Stimulated activated CD8-positive, alpha-beta memory T cell treated with anti-CD3 and anti-CD28 coated beads, Interleukin-7, amount 100 ng/mL, for 1 hour (primary cell): ENCODE results near the gene RAB26.
"Not testable (repeated sequence)": the region's sequence is repeated elsewhere in the genome, so short reads cannot be mapped to it uniquely, and the experiment has no call there.

Experiments used
- DNase-seq, 2 donors: peaks; one replicate each; pipeline ENCODE4 v3.0.0-alpha.2; 2020; ENCODE audit warnings: low read depth in 2 of 2

The RAB26 gene

GRCh38 chr16:2147981-2148671 lies at the start of gene RAB26:
RAB26 (plus strand) TSS chr16:2148625; CDS start chr16:2148784, 159 bp downstream.
- no peak for DNase-seq

DNA sequence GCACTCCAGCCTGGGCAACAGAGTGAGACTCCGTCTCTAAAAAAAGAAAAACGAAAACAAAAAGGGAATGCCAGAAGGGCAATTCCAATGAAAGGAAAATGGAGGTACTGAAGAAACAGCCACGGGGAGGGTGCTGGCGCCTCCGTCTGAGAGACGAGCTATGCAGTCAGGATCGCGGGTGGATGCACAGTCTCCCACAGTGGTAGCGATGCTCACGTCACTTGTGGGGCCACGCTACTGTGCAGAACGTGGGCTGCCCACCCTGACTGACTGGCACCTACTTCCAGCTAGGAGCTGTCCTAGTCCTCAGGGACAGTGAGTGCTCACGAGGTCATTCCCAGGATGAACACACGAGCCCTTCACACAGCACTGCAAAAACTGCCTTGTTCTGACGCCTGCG lies 46.8 kb upstream of the RAB26 start:
- DNase-seq: not testable (repeated sequence)

GRCh38 chr16:2102471-2102870 lies 46.0 kb upstream of the RAB26 start:
- no peak for DNase-seq

GRCh38 chr16:2104464-2104863 lies 44.0 kb upstream of the RAB26 start:
- DNase-seq: not testable (repeated sequence)

- not testable (repeated sequence) for DNase-seq
These were observed 43.1 kb upstream of the RAB26 start for GRCh38 chr16:2105291-2105690.

DNA sequence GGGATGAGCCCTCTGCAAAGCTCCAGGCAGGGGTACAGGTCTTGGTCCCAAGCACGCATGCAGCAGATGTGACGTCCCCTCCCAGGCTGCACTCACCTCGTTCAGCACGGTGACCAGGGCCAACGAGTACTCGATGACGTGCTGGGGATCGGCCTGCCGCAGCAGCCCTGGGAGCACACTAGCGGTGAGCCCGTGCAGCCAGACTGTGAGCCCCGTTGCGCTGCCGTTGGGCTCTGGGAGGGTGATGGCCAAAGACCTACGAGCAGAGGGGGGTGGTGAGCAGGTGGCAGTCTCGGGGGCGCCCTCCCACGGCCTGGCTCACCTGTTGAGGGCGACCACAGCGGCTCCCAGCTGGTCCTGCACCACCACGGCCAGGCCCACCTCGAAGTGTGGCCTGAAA lies 42.7 kb upstream of the RAB26 start:
- DNase-seq: not testable (repeated sequence)

DNA sequence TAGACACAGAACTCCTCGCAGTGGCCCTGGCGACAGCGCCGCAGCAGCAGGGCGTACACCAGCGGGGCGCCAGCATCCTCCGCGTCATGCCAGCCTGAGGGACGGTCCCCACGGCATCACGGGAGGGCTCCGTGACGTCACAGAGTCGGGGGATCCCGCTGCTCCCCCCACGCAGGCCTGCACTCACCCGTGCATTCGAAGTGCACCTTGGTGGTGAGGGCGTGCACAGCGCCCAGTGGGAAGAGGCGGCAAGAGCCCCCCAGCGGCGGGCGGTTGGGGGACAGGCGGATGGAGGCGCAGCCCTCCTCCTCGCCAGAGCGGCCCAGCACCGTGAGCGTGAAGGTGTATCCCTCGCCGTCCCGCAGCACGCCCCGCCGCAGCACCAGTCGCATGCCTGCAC lies 42.2 kb upstream of the RAB26 start:
- not testable (repeated sequence) for DNase-seq

DNA sequence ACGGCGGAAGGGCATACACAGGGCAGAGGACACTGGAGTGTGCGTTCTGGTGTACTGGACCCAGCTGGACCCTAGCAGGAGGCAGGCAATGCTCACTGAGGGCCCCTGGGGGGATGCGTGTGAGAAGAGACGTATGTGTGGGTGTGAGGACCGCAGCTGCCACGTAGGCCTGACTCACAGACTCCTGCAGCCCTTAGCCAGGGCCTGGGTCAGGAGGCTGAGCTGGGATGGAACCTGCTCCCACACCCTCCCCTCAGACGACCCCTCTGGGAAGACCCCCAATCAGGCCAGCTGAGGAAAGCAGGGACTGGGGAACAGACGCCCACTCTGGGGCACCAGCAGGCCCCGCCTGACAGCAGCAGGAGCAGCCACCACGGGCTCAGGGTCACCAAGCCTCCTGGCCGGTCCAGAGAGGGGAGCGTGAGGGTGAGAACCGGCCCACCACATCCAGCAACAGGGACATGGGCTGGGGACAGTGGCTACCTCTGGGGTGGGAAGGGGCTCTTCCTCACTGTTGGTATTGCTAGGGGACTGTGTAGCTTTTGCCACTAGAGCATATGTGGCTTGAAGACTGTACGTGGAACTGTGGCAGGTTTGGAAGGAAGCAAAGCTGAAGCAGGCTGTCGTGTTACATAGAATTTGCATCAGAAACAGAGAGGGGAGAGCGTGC lies 41.2 kb upstream of the RAB26 start:
- DNase-seq: not testable (repeated sequence)

DNA sequence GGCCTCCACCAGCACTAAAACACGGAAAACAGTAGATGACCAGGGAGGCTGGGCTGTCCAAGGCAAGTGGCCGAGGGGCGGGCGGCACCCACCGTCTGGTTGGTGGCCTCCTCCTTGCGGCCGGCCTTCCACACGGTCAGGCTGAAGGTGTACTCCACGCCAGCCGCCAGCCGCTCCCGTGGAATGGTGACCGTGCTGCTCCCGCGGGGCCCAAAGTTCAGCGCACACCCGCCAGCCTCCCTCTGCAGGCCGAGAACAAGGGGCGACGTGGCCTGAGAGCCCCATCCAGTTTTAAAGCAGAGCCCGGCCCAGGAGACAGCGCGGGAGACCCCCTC lies 40.7 kb upstream of the RAB26 start:
- DNase-seq: not testable (repeated sequence)

DNA sequence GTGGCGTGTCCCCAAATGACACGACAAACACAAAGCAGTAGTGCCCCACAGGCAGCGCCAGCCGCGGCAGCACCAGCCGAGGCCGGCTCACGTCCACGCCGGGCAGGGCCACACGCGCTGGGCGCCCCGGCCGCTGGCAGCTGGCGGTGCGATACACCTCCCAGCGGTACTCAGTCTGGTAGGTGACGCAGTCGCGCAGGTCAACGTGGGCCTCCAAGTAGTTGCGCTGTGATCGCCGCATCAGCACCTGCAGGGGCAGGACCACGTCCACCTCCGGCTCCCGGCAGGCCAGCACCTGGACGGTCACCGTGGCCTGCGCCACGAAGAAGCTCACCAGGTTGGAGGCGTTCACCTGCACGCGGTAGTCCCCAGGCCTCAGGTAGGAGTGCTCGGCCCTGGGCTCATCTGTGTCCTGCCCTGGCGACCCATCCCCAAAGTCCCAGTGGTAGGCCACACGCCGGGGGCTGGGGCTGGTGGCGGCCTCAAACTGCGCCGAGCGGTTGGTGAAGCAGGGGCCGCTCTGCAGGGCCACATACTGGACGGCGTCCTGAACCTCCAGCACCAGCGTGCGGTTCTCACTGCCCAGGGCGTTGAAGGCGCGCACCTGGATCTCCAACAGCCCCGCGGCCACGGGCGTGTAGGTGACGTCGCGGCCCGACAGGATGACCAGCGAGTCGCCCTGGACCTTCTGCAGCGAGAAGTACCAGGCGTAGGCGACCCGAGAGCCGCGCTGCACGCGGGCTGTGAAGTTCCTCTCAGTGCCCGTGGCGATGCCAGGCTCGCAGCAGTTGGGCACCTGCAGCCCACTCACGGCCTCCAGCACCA lies 39.8 kb upstream of the RAB26 start:
- not testable (repeated sequence) for DNase-seq

DNA sequence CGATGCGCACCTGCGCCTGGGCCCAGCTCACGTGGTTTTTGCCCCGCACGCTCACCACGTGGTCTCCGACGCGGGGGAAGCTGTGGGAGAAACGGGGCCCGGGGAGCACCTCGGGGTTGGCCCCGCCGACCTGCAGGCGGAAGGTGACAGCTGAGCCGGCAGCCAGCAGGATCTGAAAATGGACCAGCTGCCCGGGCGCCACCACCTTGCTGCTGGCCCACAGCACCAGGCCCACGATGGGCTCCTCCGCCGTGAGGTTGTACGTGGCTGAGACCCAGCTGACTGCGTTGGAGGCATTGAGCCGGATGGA lies 39.2 kb upstream of the RAB26 start:
- DNase-seq: not testable (repeated sequence)

DNA sequence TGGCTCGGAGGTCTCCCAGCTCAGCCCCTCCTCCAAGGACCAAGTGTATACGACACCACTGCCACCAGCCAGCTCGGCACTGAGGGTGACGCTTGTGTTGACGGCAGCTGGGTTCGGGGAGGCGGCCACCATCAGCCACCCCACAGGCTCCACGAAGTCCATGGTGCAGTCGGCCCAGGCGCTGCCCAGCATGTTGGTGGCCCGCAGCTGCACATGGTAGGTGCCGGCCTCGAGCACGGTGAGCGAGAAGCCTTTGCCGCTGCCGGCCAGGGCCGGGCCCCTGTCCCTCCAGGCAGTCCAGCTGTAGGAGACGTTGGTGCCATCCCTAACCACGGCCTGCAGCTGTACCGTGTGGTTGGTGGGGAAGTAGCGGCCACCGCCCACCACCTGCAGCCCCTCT lies 38.6 kb upstream of the RAB26 start:
- not testable (repeated sequence) for DNase-seq

- DNase-seq: not testable (repeated sequence)
These were observed 38.0 kb upstream of the RAB26 start for GRCh38 chr16:2110332-2111008.

GRCh38 chr16:2111009-2111353 lies 37.4 kb upstream of the RAB26 start:
- not testable (repeated sequence) for DNase-seq

DNA sequence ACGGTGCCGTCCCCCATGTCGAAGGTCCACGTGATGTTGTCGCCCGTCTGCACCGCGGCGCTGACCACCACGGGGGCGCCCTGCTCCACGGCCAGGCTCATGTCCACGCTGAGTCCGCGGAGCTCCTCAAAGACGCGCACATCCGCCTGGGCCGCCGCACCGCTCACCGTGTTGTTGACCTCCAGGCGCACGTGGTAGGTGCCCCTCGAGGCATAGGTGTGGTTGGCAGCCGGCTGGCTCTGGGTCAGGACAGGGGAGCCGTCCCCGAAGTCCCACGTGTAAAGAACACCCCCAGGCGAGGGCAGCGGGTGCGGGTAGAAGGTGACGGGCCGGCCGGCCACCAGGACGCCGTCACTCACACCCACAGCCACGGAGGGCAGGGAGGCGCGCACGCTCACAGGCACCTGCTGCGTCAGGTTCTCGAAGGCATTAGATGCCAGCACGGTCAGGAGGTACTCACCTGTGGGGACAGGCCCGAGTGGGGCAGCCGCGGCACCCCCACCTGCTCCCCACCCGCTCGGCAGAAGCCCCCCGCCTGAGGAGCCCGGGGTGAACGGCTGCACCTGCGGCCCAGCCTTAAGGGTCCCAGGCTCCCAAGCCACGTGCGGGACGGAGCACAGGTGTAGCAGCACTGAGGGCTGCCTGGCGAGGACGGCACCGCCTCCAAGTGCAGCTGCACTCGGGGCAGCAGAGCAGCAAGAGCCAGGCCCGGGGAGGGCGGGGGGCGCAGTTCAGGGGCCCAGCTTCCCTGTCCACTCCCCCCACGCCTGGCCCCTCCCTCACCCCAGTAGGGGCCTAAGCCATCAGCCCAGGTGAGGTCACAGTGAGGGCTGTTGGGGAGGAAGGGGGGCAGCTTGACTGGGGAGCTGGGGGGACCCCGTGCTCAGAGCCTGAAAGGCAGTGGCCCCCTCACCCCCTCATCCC lies 36.8 kb upstream of the RAB26 start:
- DNase-seq: not testable (repeated sequence)

DNA sequence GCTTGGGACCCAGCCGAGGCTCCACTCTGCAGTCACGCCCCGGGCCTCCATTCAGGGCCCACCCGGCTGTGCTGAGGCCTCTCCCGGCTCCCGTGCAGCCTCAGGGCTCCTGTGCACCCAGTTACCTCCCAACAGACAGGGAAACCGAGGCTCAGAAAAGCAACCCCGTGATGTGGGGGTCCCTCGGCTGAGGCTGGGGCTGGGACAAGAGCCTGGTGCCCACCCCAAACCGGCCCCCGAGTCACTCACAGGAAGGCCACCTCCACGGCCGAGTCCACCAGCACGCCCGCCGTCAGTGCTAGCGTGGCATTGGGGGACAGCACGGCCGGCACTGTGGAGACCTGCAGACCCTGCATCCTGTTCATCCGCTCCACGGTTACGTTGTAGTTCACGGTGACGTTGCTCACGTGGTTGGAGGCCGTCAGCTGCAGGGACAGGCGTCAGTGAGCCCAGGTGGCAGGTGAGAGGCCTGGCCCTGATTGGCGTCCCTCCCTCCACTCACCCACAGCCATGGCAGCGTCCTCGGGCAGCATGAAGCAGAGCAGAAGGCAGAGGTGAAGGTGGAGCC lies 35.8 kb upstream of the RAB26 start:
- DNase-seq: not testable (repeated sequence)

DNA sequence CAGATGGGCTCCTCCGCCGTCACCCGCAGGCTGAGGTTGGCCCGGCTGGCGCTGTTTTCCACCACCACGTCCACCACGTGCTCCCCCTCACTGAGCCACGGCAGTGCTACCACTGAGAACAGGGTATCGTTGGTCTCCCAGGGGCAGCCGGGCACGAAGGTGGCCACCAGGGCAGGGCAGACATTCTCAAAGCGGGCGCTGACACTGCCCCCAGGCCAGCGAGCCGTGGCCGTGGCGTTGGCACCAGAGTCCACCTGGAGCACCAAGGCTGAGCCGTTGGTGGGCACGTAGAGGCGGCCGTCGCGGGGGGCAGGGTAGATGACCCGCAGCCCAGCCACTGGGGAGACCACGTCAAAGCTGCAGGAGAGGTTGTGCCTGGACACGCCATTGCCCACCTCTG lies 34.2 kb upstream of the RAB26 start:
- DNase-seq: not testable (repeated sequence)

DNA sequence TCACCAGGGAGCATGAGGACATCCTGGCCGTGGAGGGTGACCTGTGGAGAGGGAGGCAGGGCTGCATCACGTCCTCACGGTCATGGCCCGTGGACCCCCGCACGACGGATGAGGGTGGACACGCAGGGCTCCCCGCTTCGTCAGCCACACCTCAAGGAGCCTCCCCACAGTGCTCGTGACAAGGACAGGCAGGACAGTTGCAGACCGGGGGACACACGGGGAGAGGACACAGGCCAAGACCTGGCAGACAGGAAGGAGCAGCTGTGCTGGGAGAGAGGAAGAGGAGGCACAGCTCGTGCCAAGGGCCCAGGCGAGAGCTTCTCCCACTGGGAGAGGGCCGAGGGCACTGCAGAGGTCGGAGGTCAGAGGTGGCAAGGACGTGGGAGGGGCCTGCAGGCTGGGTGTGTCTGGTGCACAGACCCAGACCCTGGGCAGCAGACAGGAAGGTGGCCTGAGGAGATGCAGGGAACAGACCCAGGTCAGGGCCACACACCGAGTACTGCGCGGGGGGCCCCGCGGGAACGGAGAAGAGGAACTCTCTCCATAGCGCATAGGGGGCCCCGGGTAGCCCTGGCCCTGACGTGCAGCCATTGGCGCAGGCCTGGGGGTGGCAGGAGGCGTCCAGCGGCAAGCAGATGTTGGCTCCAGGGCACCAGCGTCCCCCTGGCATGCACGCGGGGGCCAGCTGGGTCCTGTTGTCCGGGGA lies 33.4 kb upstream of the RAB26 start:
- not testable (repeated sequence) for DNase-seq

GRCh38 chr16:2115591-2115973 lies 32.8 kb upstream of the RAB26 start:
- no peak for DNase-seq

- not testable (repeated sequence) for DNase-seq
These were observed 32.0 kb upstream of the RAB26 start for GRCh38 chr16:2116428-2116827.
